Activated CD8-positive, alpha-beta T cell treated with anti-CD3 and anti-CD28 coated beads, Interleukin-2, amount 10 ng/mL, durations not matched to agents 7 days and 5 days (primary cell): ENCODE results near the gene IL17D. TPM values are rescaled to one million over a fixed set of nuclear protein-coding genes. Genes with fewer than 3 reads are reported as not detected.
"Not testable (repeated sequence)": the region's sequence is repeated elsewhere in the genome, so short reads cannot be mapped to it uniquely, and the experiment has no call there.

Experiments used
- ATAC-seq: fragments of 150-1000 bp; cut with Tn5 transposase; one replicate; pipeline ENCODE4 v1.10.0; 2021; ENCODE audit warnings: moderate library complexity
- CTCF ChIA-PET: fragments of 350-600 bp; sonication (Branson Sonifier 250); formaldehyde crosslinking; loops from one replicate; lab custom pipeline; 2021; ENCODE audit warnings: antibody characterized with exemption; lab: Charles Lee
- POLR2A ChIA-PET: fragments of 350-600 bp; sonication (Branson Sonifier 250); formaldehyde crosslinking; loops from one replicate; lab custom pipeline; 2021; ENCODE audit warnings: antibody characterized with exemption; lab: Charles Lee
- DNase-seq: peaks from one replicate; pipeline ENCODE4 v3.0.0-alpha.2; 2020
- H3K27ac Mint-ChIP-seq: one replicate; pipeline ENCODE4 v1.8.0; 2021; ENCODE audit warnings: mild to moderate bottlenecking, mixed read lengths
- H3K27me3 Mint-ChIP-seq: one replicate; pipeline ENCODE4 v1.8.0; 2021; ENCODE audit warnings: low read depth, mixed read lengths
- H3K36me3 Mint-ChIP-seq: one replicate; pipeline ENCODE4 v1.8.0; 2021; ENCODE audit warnings: low read depth, mixed read lengths
- H3K4me1 Mint-ChIP-seq: one replicate; pipeline ENCODE4 v1.8.0; 2021; ENCODE audit warnings: low read depth, mixed read lengths
- H3K4me3 Mint-ChIP-seq: one replicate; pipeline ENCODE4 v1.8.0; 2021; ENCODE audit warnings: mild to moderate bottlenecking, mixed read lengths
- H3K9me3 Mint-ChIP-seq: one replicate; pipeline ENCODE4 v1.8.0; 2022; ENCODE audit warnings: mixed read lengths; ENCODE audit not compliant: insufficient read depth
- total RNA-seq, 2 experiments: library from RNA; stranded (reverse); gene quantifications; one replicate each; pipeline ENCODE4 v1.2.3, GENCODE V29; 2021

Gene IL17D
- total RNA-seq, 2 experiments from 2014 or later, result 0.13 to 0.18 TPM

DNA sequence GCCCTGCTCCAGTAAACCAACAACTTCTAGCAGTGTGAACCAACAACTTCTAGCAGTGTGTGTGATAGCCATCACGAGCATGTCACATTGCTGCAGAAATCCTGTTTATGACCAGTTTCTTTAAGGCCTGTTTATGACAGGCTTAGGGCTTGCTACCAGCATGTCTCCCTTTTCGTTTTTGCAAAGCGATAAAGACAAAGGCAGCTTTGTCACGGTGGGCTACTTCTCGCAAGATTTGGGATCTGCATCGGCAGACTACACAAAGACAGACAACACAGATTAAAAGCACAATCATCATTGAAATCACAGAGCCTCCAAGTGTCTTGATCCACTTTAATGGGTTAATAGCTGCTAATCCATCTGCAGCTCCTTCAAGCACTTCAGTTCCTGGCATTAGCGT, 24.9 kb upstream of the IL17D start:
- CTCF ChIA-PET, result not testable (repeated sequence)

DNA sequence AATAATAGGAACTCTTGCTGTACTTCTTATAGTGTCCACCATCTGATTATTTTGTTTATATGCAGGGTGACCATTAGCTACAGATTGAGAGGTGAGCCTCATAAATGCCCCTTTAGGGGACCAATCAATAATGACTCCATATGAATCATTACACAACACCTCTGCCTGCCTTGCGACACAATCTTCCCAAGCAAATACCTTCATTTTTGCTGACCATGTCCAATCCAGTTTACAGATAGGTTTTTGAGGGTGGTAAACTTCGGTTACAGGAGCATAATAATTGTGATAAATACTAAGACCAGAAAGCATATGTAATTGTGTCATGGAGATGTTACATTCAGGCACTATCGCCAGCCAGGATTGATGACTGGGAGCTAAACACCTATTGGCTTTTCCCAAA, 23.6 kb upstream of the IL17D start:
- ChIA-PET POLR2A (no interaction called here), CTCF (no interaction called here)
- no peak for ATAC-seq
- DNase-seq, result no peak
- no peaks in the 10 kb centered on the region for H3K9me3 Mint-ChIP-seq
- no peak overlapping the region for H3K27ac Mint-ChIP-seq
- H3K27me3 Mint-ChIP-seq, result no peaks in the 10 kb centered on the region
- H3K4me3 Mint-ChIP-seq, result no peak overlapping the region
- H3K4me1 Mint-ChIP-seq, result no peaks in the 10 kb centered on the region
- no peaks in the 10 kb centered on the region for H3K36me3 Mint-ChIP-seq

More for the DNA sequence above, 24.9 kb upstream of the IL17D start:
- H3K27me3 Mint-ChIP-seq, ATAC-seq, H3K36me3 Mint-ChIP-seq, H3K27ac Mint-ChIP-seq, H3K4me3 Mint-ChIP-seq, H3K4me1 Mint-ChIP-seq, POLR2A ChIA-PET, H3K9me3 Mint-ChIP-seq, DNase-seq: not testable (repeated sequence)

DNA sequence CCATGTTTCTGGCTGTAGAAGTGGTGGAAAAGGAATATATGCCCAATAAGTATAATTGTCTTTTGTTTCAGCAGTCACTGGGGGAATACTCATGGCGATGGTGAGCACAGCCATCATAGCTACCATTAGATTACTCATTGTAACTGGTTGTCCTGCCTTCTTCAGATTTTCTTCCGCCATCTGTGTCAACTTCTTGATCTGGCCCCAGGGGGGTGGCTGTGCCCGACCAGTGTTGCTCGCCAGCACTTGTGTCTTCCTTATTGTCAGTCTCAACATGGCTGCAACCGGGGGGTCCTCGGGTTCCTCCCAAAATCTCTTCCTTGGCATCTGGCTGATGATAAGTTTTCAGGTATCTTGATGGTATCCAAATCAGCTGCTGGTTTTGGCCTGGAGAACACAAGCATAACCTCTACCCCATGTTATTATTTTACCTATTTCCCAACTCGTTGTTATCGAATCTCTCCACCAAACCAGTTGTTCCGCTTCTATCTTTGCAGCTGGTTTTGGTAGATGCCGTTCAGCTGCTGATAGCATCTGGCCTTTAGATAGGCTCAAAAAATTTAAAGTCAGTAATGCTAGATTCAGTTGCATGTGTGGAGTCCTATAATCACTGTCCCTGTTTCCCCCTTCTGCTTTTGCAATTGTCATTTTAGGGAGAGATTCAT, 23.0 kb upstream of the IL17D start:
- no peak for DNase-seq
- H3K4me3 Mint-ChIP-seq, result no peak overlapping the region
- POLR2A ChIA-PET, result no interaction called here
- CTCF ChIA-PET, result no interaction called here
- no peaks in the 10 kb centered on the region for H3K4me1 Mint-ChIP-seq
- H3K27me3 Mint-ChIP-seq, result no peaks in the 10 kb centered on the region
- no peaks in the 10 kb centered on the region for H3K9me3 Mint-ChIP-seq
- no peak for ATAC-seq
- no peaks in the 10 kb centered on the region for H3K36me3 Mint-ChIP-seq
- no peak overlapping the region for H3K27ac Mint-ChIP-seq

GRCh38 chr13:20681481-20681880, 22.0 kb upstream of the IL17D start:
- H3K36me3 Mint-ChIP-seq, DNase-seq, H3K9me3 Mint-ChIP-seq, H3K4me3 Mint-ChIP-seq, CTCF ChIA-PET, POLR2A ChIA-PET, H3K27ac Mint-ChIP-seq, H3K4me1 Mint-ChIP-seq, ATAC-seq, H3K27me3 Mint-ChIP-seq: not testable (repeated sequence)

DNA sequence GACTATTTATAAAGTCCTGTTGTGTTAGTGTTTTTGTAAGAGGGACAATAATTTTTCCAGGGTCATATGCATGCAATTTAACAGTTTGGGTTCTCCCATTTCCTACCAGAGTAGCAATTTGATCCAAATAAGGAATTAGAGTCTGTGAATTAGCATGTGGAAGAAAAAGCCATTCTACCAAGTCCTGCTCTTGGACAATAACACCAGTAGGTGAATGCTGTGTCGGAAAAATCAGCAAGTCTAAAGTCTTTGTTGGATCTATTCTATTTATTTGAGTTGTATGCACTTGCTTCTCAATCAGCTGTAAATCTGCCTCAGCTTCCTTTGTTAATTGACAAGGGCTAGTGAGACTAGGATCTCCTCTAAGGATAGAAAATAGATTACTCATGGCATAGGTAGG, 21.4 kb upstream of the IL17D start:
- ChIA-PET CTCF (no interaction called here), POLR2A (no interaction called here)

GRCh38 chr13:20684041-20684440, 19.5 kb upstream of the IL17D start:
- Mint-ChIP-seq H3K27ac (no peak overlapping the region), H3K9me3 (no peaks in the 10 kb centered on the region), H3K4me3 (no peak overlapping the region), H3K27me3 (no peaks in the 10 kb centered on the region), H3K36me3 (no peaks in the 10 kb centered on the region), H3K4me1 (no peaks in the 10 kb centered on the region)
- CTCF ChIA-PET, result interaction anchor here (0.6 kb wide), 1 partner anchor 529 kb away, joined by 4 read pairs; no protein-coding TSS in a partner anchor
- POLR2A ChIA-PET, result no interaction called here
- ATAC-seq (no peak), DNase-seq (no peak)

More for the DNA sequence above, 21.4 kb upstream of the IL17D start:
- no peak overlapping the region for H3K4me3 Mint-ChIP-seq
- no peak overlapping the region for H3K27ac Mint-ChIP-seq
- H3K9me3 Mint-ChIP-seq, result no peaks in the 10 kb centered on the region
- no peaks in the 10 kb centered on the region for H3K36me3 Mint-ChIP-seq
- ATAC-seq, result no peak
- no peaks in the 10 kb centered on the region for H3K27me3 Mint-ChIP-seq
- H3K4me1 Mint-ChIP-seq, result no peaks in the 10 kb centered on the region
- no peak for DNase-seq

DNA sequence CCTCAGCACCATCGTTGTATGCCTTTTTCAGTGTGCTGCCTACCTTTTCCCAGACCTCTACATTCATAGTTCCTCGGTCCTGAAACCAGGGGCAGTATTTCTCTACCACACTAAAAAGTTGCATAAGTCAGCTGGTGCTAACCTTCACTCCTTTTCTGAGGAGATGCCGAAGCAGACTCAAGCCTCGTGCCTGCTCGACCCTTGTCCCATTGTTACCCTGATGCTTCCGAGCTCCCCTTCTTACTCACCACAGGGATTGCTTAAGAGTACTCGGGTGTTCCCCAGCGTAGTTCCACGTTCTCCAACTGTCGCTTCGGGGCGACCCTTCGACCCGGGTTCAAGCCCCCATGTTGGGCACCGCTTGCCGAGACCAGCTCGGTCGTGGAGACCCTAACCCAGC, 19.0 kb upstream of the IL17D start:
- ChIA-PET POLR2A (no interaction called here), CTCF (interaction anchor here (0.6 kb wide), 1 partner anchor 530 kb away, joined by 4 read pairs; no protein-coding TSS in a partner anchor)
- Mint-ChIP-seq H3K4me1 (no peaks in the 10 kb centered on the region), H3K27ac (no peak overlapping the region), H3K27me3 (no peaks in the 10 kb centered on the region), H3K36me3 (no peaks in the 10 kb centered on the region), H3K9me3 (no peaks in the 10 kb centered on the region), H3K4me3 (no peak overlapping the region)
- DNase-seq (no peak), ATAC-seq (no peak)

DNA sequence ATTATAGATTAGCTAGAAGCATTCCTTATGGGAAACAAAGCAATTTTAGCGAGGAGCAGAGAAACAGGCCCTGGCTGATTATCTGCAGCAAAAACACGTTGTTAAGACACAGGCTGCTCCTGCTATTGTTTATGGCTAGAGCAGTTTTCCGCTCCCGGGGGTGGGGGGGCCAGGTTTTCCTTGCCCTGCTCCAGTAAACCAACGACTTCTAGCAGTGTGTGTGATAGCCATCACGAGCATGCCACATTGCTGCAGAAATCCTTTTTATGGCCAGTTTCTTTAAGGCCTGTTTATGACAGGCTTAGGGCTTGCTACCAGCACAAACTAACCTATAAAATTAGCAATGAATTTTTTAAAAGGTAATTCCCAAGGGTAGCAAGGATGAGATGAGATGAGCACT, 18.4 kb upstream of the IL17D start:
- H3K4me1 Mint-ChIP-seq, result no peaks in the 10 kb centered on the region
- DNase-seq, result no peak
- H3K27me3 Mint-ChIP-seq, result no peaks in the 10 kb centered on the region
- H3K27ac Mint-ChIP-seq, result no peak overlapping the region
- H3K36me3 Mint-ChIP-seq, result no peaks in the 10 kb centered on the region
- no peak for ATAC-seq
- no peak overlapping the region for H3K4me3 Mint-ChIP-seq
- ChIA-PET CTCF (no interaction called here), POLR2A (no interaction called here)
- H3K9me3 Mint-ChIP-seq, result no peaks in the 10 kb centered on the region

- Mint-ChIP-seq H3K36me3 (no peaks in the 10 kb centered on the region), H3K27ac (no peak overlapping the region), H3K4me1 (no peaks in the 10 kb centered on the region), H3K4me3 (no peak overlapping the region), H3K27me3 (no peaks in the 10 kb centered on the region), H3K9me3 (no peaks in the 10 kb centered on the region)
- CTCF ChIA-PET, result no interaction called here
- ATAC-seq (no peak), DNase-seq (no peak)
- POLR2A ChIA-PET, result no interaction called here
Observed at GRCh38 chr13:20686167-20686566, 17.3 kb upstream of the IL17D start.

- H3K27me3 Mint-ChIP-seq, result no peaks in the 10 kb centered on the region
- H3K9me3 Mint-ChIP-seq, result no peaks in the 10 kb centered on the region
- no peak overlapping the region for H3K4me3 Mint-ChIP-seq
- no peak for DNase-seq
- POLR2A ChIA-PET, result no interaction called here
- CTCF ChIA-PET, result interaction anchor here (1.3 kb wide), 1 partner anchor 10 kb away, joined by 3 read pairs; no protein-coding TSS in a partner anchor
- no peak for ATAC-seq
- no peaks in the 10 kb centered on the region for H3K36me3 Mint-ChIP-seq
- H3K27ac Mint-ChIP-seq, result no peak overlapping the region
- H3K4me1 Mint-ChIP-seq, result no peaks in the 10 kb centered on the region
Observed at GRCh38 chr13:20686863-20687579, 16.5 kb upstream of the IL17D start.

DNA sequence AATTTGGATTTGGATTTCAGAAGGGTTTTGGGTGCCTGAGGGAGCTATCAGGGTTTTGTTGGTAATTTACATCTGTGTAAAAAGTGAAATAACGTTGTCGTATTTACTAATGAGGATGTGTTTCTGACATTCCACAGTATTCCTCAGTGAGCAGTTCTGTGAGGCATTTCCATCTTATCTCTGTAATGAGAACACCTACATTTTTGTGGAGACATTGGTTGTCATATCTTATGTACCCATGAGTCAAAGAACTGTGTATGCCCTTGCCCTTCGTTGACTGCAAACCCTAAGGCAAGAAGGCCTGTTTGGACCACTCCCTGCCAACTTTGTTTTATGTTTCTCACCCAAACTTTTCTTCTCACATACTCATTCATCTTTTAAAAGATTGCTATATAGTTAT, 14.2 kb upstream of the IL17D start:
- POLR2A ChIA-PET, result no interaction called here
- Mint-ChIP-seq H3K27me3 (no peaks in the 10 kb centered on the region), H3K36me3 (no peaks in the 10 kb centered on the region), H3K9me3 (no peaks in the 10 kb centered on the region), H3K4me3 (no peak overlapping the region), H3K4me1 (no peaks in the 10 kb centered on the region), H3K27ac (no peak overlapping the region)
- DNase-seq (no peak), ATAC-seq (no peak)
- CTCF ChIA-PET, result interaction anchor here (0.9 kb wide), 1 partner anchor 194 kb away, joined by 3 read pairs; no protein-coding TSS in a partner anchor

DNA sequence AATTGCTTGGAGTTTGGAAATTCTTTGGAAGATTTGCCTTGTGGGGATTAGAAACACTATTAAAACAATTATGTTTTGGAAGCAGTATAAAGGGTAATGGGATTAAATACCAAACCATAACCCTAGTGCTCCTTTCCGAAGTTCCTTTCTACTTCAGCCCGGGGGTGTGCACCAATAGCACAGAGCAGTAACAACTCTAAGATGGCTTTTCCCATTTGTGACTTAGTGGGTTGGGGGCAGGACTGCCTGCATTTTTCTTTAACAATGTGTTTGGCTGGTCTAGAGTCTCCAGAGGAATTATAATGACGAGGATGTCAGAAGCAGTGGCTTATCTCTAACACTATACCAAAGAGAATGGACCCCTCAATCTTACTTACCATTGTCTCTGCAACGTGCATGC, 11.9 kb upstream of the IL17D start:
- peaks cover 5% of the 10 kb centered on the region for H3K4me1 Mint-ChIP-seq
- H3K36me3 Mint-ChIP-seq, result no peaks in the 10 kb centered on the region
- DNase-seq (no peak), ATAC-seq (no peak)
- no peaks in the 10 kb centered on the region for H3K9me3 Mint-ChIP-seq
- CTCF ChIA-PET, result no interaction called here
- H3K27me3 Mint-ChIP-seq, result peaks cover 5% of the 10 kb centered on the region
- POLR2A ChIA-PET, result interaction anchor here (0.6 kb wide), 1 partner anchor 1358 kb away, joined by 3 read pairs; no protein-coding TSS in a partner anchor
- H3K4me3 Mint-ChIP-seq, result no peak overlapping the region
- H3K27ac Mint-ChIP-seq, result no peak overlapping the region
